Chondrocyte (in vitro differentiated cells): ENCODE data around the gene B4GALT4. TPM values are rescaled to one million over a fixed set of nuclear protein-coding genes. Genes with fewer than 3 reads are reported as not detected.

Source experiments
- DNase-seq: peaks from one replicate; pipeline ENCODE4 v3.0.0; 2021; ENCODE audit warnings: mixed read lengths, low spot score
- H3K27ac Mint-ChIP-seq: one replicate; pipeline ENCODE4 v1.8.0; 2021; ENCODE audit warnings: mild to moderate bottlenecking, moderate library complexity, mixed read lengths; ENCODE audit not compliant: unreplicated experiment
- H3K27me3 Mint-ChIP-seq: 2 replicates; pipeline ENCODE4 v1.8.0; 2021; ENCODE audit warnings: low read depth, mixed read lengths
- H3K36me3 Mint-ChIP-seq: 2 replicates; pipeline ENCODE4 v1.8.0; 2021; ENCODE audit warnings: low read depth, mixed read lengths
- H3K4me1 Mint-ChIP-seq: 2 replicates; pipeline ENCODE4 v1.8.0; 2021; ENCODE audit warnings: low read depth, mild to moderate bottlenecking, mixed read lengths
- H3K4me3 Mint-ChIP-seq: one replicate; pipeline ENCODE4 v1.8.0; 2021; ENCODE audit warnings: mild to moderate bottlenecking, moderate library complexity, mixed read lengths; ENCODE audit not compliant: unreplicated experiment
- H3K9me3 Mint-ChIP-seq: 2 replicates; pipeline ENCODE4 v1.8.0; 2021; ENCODE audit warnings: low read depth, mixed read lengths
- total RNA-seq: library from RNA; stranded (reverse); gene quantifications from 3 replicates; pipeline ENCODE4 v1.2.1, GENCODE V29; 2021
- TF ChIP-seq, protein P1 (sequence below): fragments of 200-600 bp; sonication (generic); IDR thresholded peaks from 2 replicates; pipeline ENCODE4 v1.5.0; 2021; ENCODE audit warnings: antibody characterized with exemption, mild to moderate bottlenecking, moderate library complexity

The B4GALT4 gene
- total RNA-seq, 1 donor from 2014 or later, result 25.8 TPM

DNA sequence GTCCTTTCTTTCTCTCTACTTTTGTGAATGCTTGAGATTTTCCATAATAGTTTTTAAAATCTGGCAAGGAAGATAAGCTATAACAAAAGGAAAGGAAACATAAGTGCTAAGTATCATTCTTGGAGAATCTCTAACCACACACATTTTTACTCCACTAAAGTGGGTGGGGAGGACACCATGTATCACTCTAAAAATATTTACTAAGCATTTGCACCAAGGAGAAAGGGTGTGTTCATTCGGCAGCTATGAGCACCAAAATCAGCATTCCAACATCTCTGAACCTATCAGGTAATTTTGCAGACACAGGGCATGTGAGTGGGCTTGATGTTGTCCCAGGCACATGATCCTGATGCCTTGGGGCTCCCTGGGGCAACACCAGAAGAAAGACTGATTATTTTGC is 5.5 kb downstream of the B4GALT4 start:
- Mint-ChIP-seq H3K4me1 (peaks cover 32% of the 10 kb centered on the region), H3K9me3 (no peaks in the 10 kb centered on the region), H3K36me3 (peaks cover 11% of the 10 kb centered on the region)

GRCh38 chr3:119234610-119235009 is 6.1 kb downstream of the B4GALT4 start:
- Mint-ChIP-seq H3K27me3 (no peaks in the 10 kb centered on the region), H3K36me3 (peaks cover 13% of the 10 kb centered on the region), H3K4me3 (no peak overlapping the region), H3K27ac (peak overlapping the region; percentile 22), H3K4me1 (peaks cover 27% of the 10 kb centered on the region), H3K9me3 (no peaks in the 10 kb centered on the region)
- TF ChIP-seq, protein P1, sequence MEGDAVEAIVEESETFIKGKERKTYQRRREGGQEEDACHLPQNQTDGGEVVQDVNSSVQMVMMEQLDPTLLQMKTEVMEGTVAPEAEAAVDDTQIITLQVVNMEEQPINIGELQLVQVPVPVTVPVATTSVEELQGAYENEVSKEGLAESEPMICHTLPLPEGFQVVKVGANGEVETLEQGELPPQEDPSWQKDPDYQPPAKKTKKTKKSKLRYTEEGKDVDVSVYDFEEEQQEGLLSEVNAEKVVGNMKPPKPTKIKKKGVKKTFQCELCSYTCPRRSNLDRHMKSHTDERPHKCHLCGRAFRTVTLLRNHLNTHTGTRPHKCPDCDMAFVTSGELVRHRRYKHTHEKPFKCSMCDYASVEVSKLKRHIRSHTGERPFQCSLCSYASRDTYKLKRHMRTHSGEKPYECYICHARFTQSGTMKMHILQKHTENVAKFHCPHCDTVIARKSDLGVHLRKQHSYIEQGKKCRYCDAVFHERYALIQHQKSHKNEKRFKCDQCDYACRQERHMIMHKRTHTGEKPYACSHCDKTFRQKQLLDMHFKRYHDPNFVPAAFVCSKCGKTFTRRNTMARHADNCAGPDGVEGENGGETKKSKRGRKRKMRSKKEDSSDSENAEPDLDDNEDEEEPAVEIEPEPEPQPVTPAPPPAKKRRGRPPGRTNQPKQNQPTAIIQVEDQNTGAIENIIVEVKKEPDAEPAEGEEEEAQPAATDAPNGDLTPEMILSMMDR, result no peak
- DNase-seq, result no peak

More for the DNA sequence above, 5.5 kb downstream of the B4GALT4 start:
- Mint-ChIP-seq H3K27me3 (no peaks in the 10 kb centered on the region), H3K27ac (peak overlapping the region; percentile 17), H3K4me3 (no peak overlapping the region)
- DNase-seq, result no peak
- TF ChIP-seq, protein P1, result no peak

- Mint-ChIP-seq H3K9me3 (no peaks in the 10 kb centered on the region), H3K27me3 (no peaks in the 10 kb centered on the region), H3K4me1 (peaks cover 13% of the 10 kb centered on the region), H3K4me3 (no peak overlapping the region), H3K27ac (no peak overlapping the region), H3K36me3 (peaks cover 26% of the 10 kb centered on the region)
- DNase-seq, result no peak
- TF ChIP-seq, protein P1, result no peak
These were observed 9.9 kb downstream of the B4GALT4 start for GRCh38 chr3:119230745-119231144.

GRCh38 chr3:119230071-119230470 is 10.6 kb downstream of the B4GALT4 start:
- Mint-ChIP-seq H3K9me3 (no peaks in the 10 kb centered on the region), H3K36me3 (peaks cover 26% of the 10 kb centered on the region), H3K4me3 (no peak overlapping the region), H3K4me1 (peaks cover 6% of the 10 kb centered on the region), H3K27ac (no peak overlapping the region), H3K27me3 (no peaks in the 10 kb centered on the region)
- DNase-seq, result no peak
- TF ChIP-seq, protein P1, result no peak

GRCh38 chr3:119229190-119229589 is 11.5 kb downstream of the B4GALT4 start:
- no peaks in the 10 kb centered on the region for H3K4me1 Mint-ChIP-seq
- peaks cover 24% of the 10 kb centered on the region for H3K36me3 Mint-ChIP-seq
- H3K27ac Mint-ChIP-seq, result no peak overlapping the region
- H3K27me3 Mint-ChIP-seq, result no peaks in the 10 kb centered on the region
- TF ChIP-seq, protein P1, result no peak
- H3K9me3 Mint-ChIP-seq, result no peaks in the 10 kb centered on the region
- H3K4me3 Mint-ChIP-seq, result no peak overlapping the region
- no peak for DNase-seq
